NK-92 (cell line): ENCODE data around the gene ACAP2.
"Not testable (repeated sequence)": the region's sequence is repeated elsewhere in the genome, so short reads cannot be mapped to it uniquely, and the experiment has no call there.

Experiments
- DNase-seq: peaks from one replicate; lab custom pipeline; 2025; ENCODE audit not compliant: unreplicated experiment; lab: John Stamatoyannopoulos, UW

Gene ACAP2

GRCh38 chr3:195443391-195443989 lies 670 bp upstream of the ACAP2 start:
- DNase-seq, result no peak

GRCh38 chr3:195441992-195442572 lies 738 bp downstream of the ACAP2 start:
- DNase-seq, result no peak

DNA sequence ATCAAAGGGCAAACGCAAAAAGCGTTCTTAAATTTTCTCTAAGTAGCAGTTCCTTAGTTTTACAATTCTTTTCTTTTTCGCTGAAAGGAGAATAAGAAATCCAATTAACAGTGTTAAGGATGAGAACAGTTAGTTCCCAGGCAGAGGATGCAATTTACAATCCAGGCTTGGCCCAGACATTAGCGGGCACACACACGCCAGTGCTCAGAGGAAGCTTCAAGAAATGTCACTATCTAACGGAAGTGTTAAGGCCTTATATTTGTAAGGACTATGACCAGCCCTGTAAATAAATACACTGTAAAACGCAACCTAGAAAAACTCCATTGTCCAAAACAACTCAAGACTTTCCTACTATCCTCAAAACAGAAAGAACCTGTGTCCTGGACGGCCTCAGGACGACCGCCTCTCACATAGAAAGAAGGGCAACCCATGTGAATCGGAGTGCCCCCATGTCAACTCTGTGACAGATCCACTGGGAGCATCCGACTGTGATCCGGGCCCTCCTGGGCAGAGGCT lies 1.3 kb downstream of the ACAP2 start:
- DNase-seq, result no peak

- no peak for DNase-seq
These were observed 1.8 kb downstream of the ACAP2 start for GRCh38 chr3:195441051-195441450.

DNA sequence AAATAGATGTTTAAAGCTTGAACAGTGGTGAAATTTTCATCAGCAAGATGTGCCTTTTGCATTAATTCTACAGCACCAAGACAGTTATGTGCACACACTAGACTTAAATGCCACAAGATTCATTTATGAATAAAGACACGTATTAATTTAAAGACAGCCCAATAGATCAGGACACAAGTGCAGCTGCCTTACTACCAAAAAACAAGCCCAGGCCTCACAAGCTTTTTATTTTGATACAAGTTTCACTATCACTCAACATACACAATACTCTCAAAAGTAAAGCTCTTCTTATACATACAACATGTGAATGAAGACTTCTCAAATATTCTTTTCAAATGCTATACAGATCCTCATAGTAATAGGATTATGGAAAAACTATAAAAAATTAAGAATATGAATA lies 2.4 kb downstream of the ACAP2 start:
- no peak for DNase-seq

GRCh38 chr3:195438371-195438770 lies 4.4 kb downstream of the ACAP2 start:
- DNase-seq, result no peak

DNA sequence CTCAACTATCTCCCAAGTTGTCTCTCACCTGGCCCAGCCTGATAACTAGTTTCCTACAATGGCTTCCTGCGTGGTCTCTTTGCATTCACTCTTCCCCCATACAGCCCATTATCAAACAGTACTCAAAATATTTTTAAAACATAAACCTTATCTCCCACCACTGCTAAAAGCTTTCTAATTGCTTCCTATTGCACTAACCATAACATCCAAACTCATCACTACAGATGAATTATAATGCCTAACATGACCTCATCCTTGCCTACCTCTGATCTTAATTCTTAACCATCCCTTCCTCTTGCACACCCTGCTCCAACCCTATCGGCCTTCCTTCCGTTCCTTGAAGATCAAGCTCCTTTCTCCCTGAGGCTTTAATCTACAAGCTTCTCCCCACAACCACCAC lies 17.0 kb downstream of the ACAP2 start:
- DNase-seq, result no peak

GRCh38 chr3:195423818-195424217 lies 19.0 kb downstream of the ACAP2 start:
- DNase-seq, result no peak

GRCh38 chr3:195421400-195421799 lies 21.4 kb downstream of the ACAP2 start:
- DNase-seq, result no peak

DNA sequence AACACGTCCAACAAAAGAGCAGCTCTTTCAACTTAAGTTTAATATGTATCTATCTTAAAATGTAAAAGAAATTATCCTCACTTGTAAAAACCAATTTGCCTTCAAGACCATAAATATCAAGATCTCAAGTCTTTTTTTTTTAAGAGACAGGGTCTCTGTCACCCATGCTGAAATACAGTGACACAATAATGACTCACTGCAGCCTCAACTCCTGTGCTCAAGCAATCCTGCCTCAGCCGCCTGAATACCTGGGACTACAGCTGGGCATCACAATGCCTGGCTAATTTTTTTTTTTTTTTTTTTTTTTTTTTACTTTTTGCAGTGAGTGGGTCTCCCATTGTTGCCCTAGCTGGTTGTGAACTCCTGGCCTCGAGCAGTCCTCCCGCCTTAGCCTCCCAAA lies 26.0 kb downstream of the ACAP2 start:
- DNase-seq, result no peak

DNA sequence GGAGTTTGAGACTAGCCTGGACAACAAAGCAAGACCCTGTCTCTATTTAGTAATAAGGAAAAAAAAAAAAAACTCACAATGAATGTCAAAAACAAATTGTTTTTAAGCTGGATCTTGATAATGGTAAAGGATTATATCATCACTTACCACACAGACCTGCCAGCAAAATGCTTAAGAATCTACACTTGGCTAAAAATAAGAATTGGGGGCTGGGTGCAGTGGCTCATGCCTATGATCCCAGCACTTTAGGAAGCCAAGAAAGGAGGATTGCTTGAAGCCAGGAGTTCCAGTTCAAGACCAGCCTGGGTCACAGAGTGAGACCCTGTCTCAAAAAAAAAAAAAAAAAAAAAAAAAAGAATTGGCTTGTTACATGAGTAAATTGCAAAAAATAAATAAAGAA lies 31.0 kb downstream of the ACAP2 start:
- no peak for DNase-seq

DNA sequence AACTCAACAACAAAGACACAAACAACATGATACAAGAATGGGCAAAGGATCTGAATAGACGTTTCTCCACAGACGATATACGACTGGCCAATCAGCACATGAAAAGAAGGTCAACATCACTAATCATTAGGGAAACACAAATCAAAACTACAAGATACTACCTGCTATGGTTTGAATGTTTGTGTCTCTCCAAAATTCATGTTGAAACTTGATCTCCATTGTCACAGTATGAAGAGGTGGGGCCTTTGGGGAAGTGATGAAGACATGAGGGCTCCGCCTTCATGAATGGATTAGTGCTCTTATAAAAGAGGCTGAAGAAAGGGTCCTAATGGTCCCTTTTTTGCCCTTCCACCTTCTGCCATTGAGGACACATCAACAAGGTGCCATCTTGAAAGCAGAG lies 32.3 kb downstream of the ACAP2 start:
- no peak for DNase-seq

- DNase-seq, result no peak
These were observed 35.0 kb downstream of the ACAP2 start for GRCh38 chr3:195407531-195408409.

GRCh38 chr3:195405651-195406050 lies 37.2 kb downstream of the ACAP2 start:
- no peak for DNase-seq

DNA sequence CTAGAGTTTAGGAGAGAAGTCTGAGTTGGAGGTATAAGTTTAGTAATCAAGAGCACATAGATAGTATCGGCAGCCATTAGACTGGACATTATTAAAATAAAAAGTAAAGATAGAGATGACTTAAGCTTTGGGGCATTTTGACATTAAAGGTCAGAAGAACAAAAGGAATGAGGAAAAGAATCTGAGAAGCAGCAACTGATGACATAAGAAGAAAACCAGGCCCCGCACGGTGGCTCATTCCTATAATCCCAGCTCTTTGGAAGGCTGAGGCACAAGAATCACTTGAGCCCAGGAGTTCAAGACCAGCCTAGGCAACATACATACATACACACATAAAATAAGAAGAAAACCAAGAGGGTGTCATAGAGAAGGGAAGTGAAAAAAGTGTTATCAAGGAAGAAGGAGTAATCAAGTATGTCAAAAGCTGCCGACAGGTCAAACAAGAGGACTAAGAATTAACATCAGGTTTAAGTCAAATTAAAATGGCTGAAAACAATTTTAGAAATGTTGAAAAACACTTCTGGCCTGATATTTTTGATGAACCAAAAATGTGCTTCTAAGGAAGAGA lies 38.9 kb downstream of the ACAP2 start:
- DNase-seq, result no peak

- DNase-seq, result no peak
These were observed 39.6 kb downstream of the ACAP2 start for GRCh38 chr3:195403244-195403643.

DNA sequence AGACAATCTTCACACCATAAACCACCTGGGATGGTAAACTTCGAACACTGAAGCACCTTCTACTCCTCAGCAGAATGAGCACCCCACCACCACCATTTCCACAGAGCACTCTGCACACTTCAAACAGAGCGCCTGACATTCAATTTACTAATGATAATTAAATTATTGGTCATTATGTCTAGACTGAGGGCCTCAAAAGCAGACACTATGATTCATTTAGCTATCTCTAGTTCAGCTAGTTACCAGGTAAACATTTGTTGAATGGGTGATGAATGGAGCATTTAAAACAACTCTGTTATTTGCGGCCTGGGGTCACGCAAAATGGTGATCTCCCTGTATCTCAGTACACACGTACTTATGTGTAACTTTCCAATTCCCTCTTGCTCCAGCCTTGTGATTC lies 40.9 kb downstream of the ACAP2 start:
- DNase-seq, result no peak

DNA sequence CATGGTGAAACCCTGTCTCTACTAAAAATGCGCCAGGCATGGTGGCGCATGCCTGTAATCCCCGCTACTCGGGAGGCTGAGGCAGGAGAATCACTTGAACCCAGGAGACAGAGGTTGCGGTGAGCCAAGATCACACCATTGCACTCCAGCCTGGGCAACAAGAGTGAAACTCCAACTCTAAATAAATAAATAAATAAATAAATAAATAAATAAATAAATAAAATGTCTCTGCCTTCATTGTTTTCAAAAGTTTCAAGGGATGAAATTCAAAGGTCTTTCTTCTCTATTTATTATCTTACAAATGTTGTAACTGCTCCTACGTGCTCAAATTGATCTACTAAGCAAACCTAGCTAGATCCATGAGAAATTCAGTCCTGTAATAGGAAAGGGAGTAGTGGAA lies 44.4 kb downstream of the ACAP2 start:
- not testable (repeated sequence) for DNase-seq

- DNase-seq, result no peak
These were observed 45.3 kb downstream of the ACAP2 start for GRCh38 chr3:195397524-195397923.

GRCh38 chr3:195395208-195395816 lies 47.5 kb downstream of the ACAP2 start:
- no peak for DNase-seq

GRCh38 chr3:195394700-195395099 lies 48.1 kb downstream of the ACAP2 start:
- no peak for DNase-seq
